Measurements from ENCODE around the gene ADORA2A.

ADORA2A gene

GRCh38 chr22:24427500-24428164, at the start of gene ADORA2A:
Gene ADORA2A (plus strand): TSS chr22:24427599. CDS start chr22:24433405, 5,806 bp downstream.
- no peak for DNase-seq

GRCh38 chr22:24379536-24379935, 47.9 kb upstream of the ADORA2A start:
- no peak for DNase-seq

DNA sequence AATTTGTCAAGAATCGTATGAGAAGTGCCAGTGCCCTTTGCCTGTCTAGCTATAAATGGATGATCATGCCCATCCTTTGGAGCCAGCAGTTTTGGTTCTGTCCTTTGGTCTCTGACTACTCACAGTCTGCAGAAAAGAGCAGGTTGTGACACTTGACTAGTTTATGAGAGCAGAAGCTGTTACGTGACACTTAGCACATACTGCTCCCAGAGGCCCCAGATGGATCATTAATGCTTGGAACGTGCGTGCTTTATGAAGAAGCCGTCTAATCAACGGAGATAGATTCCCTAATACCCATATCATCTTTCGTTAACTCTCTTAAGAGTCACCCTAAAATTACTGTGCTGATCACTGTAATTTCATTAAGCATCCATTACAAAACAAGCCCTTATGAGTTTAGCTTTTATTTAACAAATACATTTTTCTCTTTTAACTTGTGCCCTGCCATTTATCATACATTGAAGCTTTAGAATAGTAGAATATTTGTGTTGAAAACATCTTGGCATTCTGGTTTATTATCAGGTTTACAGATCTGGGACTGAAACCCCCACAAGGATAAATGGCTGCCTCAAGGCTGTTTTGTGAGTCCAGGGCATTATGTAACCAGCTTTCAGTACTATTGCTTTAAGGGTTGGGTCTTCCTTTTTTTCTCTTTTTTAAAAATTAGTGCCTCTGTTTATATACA, 47.0 kb upstream of the ADORA2A start:
- no peak for DNase-seq

DNA sequence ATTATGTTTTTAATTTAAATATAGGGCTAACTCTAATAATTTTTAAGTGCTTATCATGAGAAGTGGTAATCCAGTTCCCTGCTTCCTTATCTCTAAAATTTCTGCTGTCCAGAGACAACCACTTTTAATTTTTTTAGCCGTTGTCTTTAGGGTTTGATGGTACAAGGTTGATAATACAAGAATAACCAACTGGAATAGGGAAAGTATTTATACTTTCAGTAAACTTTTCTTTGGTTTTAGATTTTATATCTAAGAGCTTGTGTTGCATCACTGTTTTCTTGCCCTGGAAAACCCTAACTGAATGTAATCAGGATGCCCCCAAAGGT, 46.5 kb upstream of the ADORA2A start:
- no peak for DNase-seq

DNA sequence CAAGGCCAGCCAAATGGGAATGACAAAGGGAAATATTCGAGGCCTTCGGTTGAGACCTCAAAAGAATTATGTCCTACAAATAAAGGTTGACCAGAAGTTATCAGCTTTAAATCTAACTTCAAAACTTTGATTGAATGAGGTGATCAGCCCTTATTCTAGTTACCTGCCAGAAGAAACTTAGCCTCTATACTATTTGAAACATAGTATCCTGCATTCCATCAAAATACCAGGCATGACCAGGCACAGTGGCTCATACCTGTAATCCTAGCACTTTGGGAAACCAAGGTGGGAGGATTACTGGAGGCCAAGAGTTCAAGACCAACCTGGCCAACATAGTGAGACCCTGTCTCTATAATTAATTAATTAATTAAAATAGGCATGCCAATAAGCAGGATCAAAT, 44.3 kb upstream of the ADORA2A start:
- no peak for DNase-seq

GRCh38 chr22:24384131-24384530, 43.3 kb upstream of the ADORA2A start:
- DNase-seq: no peak

DNA sequence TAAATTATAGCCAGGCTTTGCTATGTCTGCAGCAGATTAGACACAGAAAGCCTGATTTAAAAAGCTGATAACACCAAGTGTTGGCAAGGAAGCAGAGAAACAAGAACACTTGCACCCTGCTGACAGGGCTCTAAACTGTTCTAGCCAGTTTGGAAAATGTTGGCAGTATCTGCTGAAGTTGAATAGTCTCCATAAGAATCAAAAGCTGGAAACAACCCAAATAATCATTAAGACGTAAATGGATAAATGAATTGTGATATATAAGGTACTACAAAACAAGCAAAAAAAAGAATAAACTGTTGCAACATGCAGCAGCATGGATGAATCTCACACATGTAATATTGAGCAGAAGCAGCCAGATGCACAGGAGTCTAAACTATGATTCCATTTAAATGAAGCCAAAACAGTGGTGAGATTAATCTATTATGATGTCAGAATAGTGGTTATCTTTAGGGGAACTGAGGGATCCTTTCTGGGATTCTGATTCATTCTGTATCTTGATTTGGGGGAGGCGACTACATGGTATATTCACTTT, 40.4 kb upstream of the ADORA2A start:
- DNase-seq: no peak

- no peak for DNase-seq
Observed at GRCh38 chr22:24389680-24390079, 37.7 kb upstream of the ADORA2A start.

DNA sequence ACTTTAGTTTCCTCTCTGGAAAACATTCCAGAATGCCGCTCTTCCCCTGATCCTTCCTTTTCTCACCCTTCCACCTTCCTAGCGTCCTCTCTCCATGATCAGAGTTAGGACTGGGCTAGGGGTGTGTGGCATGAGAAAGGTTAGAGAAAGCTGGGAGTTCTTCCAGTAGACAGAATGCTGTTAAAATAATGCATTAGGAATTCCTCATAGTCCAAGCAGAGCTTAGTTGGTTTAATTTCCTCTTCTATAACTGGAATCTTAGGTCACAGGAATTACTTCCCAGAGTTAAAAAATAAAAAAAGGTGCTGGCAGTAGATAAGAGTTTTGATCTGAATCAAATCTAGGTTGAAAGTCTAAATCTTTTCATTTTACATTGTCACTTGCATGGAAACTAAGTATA, 37.2 kb upstream of the ADORA2A start:
- no peak for DNase-seq

GRCh38 chr22:24390576-24390975, 36.8 kb upstream of the ADORA2A start:
- DNase-seq: no peak

DNA sequence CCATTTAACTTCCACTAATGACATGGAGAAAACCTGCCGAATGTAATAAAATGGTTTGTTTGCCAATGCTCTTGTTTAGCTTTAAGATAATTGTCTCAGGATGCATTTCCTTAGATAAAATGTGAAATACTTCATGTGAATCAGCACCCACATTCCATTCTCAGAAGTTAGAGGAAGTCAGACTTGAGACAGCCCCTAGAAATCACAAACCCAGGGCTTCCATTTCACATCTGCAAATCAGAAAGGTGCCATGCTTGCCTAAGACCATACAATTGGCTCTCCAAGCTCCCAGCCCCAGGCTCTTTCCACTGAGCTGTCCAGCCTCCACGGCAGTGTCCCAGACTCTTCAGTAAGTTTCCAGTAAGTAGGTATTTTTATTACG, 35.6 kb upstream of the ADORA2A start:
- no peak for DNase-seq

GRCh38 chr22:24392218-24392931, 35.0 kb upstream of the ADORA2A start:
- no peak for DNase-seq

DNA sequence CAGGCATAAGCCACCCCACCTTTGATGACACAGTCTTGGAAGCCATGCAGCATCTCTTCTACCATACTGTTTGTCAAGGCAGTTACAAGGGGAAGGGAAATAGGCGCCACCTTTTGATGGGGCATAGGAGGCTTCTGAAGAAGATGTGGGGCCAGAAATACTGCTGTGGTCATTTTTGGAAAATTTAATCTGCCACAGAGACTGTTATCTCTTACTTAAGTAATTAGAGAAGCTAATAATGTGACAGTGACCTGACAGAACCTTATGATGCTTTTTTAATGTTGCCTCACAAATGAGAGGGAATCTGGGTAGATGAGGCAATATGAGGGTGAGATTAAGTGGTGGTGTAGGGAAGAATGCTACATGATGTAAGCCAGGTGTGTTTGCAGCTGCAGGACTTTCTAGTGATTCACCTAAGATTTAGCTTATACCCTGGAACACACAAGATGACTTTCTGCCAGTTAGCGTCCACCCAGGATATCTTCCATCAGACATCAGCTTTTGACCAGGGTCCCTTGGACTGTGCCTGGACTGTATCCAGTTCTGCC, 34.3 kb upstream of the ADORA2A start:
- no peak for DNase-seq

DNA sequence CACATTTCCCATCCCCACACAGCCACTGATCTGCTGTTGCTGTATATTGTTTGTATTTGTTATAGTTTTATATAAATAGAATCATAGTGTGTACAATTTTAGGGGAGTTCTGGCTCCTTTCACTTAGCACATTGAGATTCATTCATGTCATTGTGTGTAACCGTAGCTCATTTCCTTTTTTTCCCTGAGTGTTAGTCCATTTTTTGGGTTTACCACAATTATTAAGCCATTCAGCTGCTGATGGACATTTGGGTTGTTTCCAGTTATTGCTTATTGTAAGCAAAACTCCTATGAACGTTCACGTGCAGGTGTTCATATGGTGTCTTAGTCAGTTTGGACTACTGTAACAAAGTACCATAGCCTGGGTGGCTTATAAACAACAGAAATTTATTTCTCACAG, 33.6 kb upstream of the ADORA2A start:
- no peak for DNase-seq

DNA sequence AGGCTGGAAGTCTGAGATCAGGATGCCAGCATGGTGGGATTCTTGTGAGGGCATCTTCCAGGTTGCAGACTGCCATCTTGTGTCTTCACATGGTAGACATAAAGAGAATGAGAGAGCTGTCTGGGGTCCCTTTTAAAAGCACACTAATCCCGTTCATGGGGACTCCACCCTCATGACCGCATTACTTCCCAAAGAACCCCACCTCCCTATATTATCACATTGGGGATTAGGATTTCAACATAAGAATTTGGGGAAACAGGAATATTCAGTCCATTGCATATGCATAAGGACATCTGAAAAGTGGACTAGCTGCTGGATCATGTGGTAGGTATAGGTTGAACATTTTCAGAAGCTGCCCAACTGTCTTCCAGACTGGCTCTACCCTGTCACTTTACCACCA, 33.1 kb upstream of the ADORA2A start:
- DNase-seq: no peak

DNA sequence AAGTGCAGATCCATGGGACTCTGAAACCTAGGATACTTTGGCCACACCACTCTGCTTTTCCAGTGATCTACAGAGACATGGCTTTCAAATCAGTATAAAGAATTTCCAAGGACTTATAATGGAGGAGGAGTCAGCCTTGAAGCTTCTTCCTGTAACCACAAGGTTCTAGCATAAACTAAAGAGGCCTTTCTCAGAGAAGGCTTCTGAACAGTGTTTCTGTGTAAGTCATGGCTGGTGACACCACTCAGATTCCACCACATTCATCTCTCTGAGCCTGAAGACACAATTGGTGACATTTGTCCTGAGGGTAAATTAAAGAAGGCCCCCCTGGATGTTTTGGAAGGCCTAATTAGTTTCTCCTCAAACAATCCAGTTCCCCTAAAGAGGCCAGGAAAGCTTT, 29.0 kb upstream of the ADORA2A start:
- DNase-seq: no peak

- DNase-seq: no peak
Observed at GRCh38 chr22:24400034-24400725, 27.2 kb upstream of the ADORA2A start.

DNA sequence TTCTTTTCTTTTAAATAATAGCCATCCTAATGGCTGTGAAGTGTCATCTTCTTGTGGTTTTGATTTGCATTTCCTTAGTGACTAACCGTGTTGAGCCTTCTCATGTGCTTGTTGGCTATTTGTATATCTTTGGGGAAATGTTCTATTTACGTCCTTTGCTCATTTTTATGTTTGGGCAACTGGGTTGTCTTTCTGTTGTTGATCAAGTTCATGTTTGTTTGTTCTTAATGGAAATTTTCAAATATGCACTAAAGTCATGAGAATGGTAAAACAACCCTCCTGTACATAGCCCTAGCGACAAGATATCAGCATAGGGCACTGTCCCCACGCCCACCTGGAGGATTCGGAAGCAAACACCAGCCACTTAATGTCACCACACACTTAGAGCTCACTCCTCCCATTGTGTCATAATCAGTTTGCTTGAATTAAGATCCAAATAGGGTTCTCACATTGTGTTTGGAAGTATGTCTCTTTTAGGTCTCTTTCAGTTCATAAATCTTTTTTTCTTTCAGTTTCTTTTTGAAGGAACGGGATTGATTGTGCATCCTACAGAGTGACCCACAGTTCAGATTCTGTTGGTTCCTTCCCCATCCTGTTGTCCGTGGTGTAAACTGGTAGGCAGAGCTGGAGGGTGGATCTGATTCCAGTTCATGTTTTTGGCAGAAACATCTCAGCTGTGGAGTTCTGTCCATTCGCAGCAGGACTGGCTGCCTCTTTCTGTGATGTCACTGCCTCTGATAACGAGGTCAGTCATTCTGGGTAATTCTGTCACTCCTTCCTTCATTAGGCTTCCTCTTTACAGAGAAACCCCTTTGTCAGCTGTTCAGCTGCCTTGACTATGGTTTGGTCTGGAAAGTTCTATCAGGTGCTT, 26.4 kb upstream of the ADORA2A start:
- no peak for DNase-seq

GRCh38 chr22:24401931-24402367, 25.4 kb upstream of the ADORA2A start:
- no peak for DNase-seq

- DNase-seq: no peak
Observed at GRCh38 chr22:24402460-24403192, 24.8 kb upstream of the ADORA2A start.

GRCh38 chr22:24403346-24403745, 24.1 kb upstream of the ADORA2A start:
- DNase-seq: no peak

All from NCI-H187 treated with DMSO at 0.1 percent for 48 hours (cell line).